Gastroesophageal sphincter (tissue), 4 donors: ENCODE measurements around the gene TDRD9. TPM values are rescaled to one million over a fixed set of nuclear protein-coding genes. Genes with fewer than 3 reads are reported as not detected.
"Not testable (repeated sequence)": the region's sequence is repeated elsewhere in the genome, so short reads cannot be mapped to it uniquely, and the experiment has no call there.

Experiments
- ATAC-seq: fragments of 150-250 bp; one replicate; pipeline ENCODE4 v1.9.1; 2016; ENCODE audit warnings: mild to moderate bottlenecking, moderate library complexity
- H3K27ac ChIP-seq, 4 donors: fragments of 200-600 bp; sonication (generic) in 3 of 4; 1 replicate in 3 of 4; 2 replicates in 1 of 4; pipeline ENCODE4 v1.5.1; 2016 to 2019
- H3K27me3 ChIP-seq: fragments of 200-600 bp; sonication (generic); one replicate; pipeline ENCODE4 v1.5.1; 2019
- H3K36me3 ChIP-seq, 2 donors: fragments of 200-600 bp; sonication (generic); one replicate each; pipeline ENCODE4 v1.5.1; 2019; ENCODE audit warnings: control low read depth in 1 of 2
- H3K4me1 ChIP-seq, 3 donors: fragments of 200-600 bp; sonication (generic); 1 replicate in 2 of 3; 2 replicates in 1 of 3; pipeline ENCODE4 v1.5.1; 2016 to 2019; ENCODE audit warnings: control low read depth in 2 of 3
- H3K4me3 ChIP-seq, 2 donors: fragments of 200-600 bp; sonication (generic); one replicate each; pipeline ENCODE4 v1.5.1; 2019; ENCODE audit warnings: mild to moderate bottlenecking in 1 of 2, moderate library complexity in 1 of 2
- H3K9me3 ChIP-seq, 3 donors: fragments of 200-600 bp; sonication (generic); one replicate each; pipeline ENCODE4 v1.5.1; 2017 to 2019; ENCODE audit warnings: control low read depth in 2 of 3
- CTCF ChIP-seq, 4 experiments: fragments of 200-600 bp in 2 of 4; fragments of 450-650 bp in 2 of 4; sonication (generic) in 1 of 4; IDR thresholded peaks; one replicate each; pipeline ENCODE4 v1.5.1; 2017 to 2019; ENCODE audit warnings: antibody characterized with exemption in 4 of 4, mild to moderate bottlenecking in 2 of 4, moderate library complexity in 2 of 4
- EP300 ChIP-seq: sonication (generic); formaldehyde crosslinking; IDR thresholded peaks from one replicate; pipeline ENCODE4 v1.6.1; 2017; ENCODE audit warnings: antibody characterized with exemption, mild to moderate bottlenecking
- POLR2A ChIP-seq, 2 donors: fragments of 450-650 bp; IDR thresholded peaks; one replicate each; pipeline ENCODE4 v1.6.1; 2017; ENCODE audit warnings: antibody characterized with exemption in 2 of 2, mild to moderate bottlenecking in 2 of 2, moderate library complexity in 1 of 2
- POLR2AphosphoS5 ChIP-seq: sonication (generic); formaldehyde crosslinking; IDR thresholded peaks from one replicate; pipeline ENCODE4 v1.6.1; 2017; ENCODE audit warnings: antibody characterized with exemption
- WGBS, 2 donors: methylation state at CpG; one replicate each; pipeline ENCODE4 v1.1.5; 2018; ENCODE audit warnings: low coverage in 1 of 2; 5-methylcytosine and 5-hydroxymethylcytosine counted together
- total RNA-seq, 4 donors: library from RNA; depleted of rRNA; stranded (reverse); fragments of >200 nt; gene quantifications; one replicate each; pipeline ENCODE4 v1.1.0, GENCODE V29; 2016

Gene TDRD9
- total RNA-seq, 4 donors from 2014 or later = 1.6 to 5.4 (median 2.3) TPM

GRCh38 chr14:103966631-103967030 lies 38.4 kb downstream of the TDRD9 start:
- TF ChIP-seq CTCF (IDR thresholded peaks at IDR 0.05) (no peak), POLR2AphosphoS5 (no peak), POLR2A (IDR thresholded peaks at IDR 0.05) (no peak), EP300 (no peak)
- ATAC-seq = no peak
- Histone ChIP-seq H3K4me3 (no peak overlapping the region), H3K27me3 (peaks cover 14% of the 10 kb centered on the region), H3K4me1 (no peaks in the 10 kb centered on the region), H3K36me3 (no peaks in the 10 kb centered on the region), H3K9me3 (no peaks in the 10 kb centered on the region), H3K27ac (no peak overlapping the region)

GRCh38 chr14:103969961-103970360 lies 41.7 kb downstream of the TDRD9 start:
- no peak for ATAC-seq
- WGBS, 2 donors = 73% methylated on average over 2 of the region's 4 CpGs; no CpG with 5 or more reads in 1 of the 2 donors

GRCh38 chr14:103973354-103973753 lies 45.1 kb downstream of the TDRD9 start:
- ATAC-seq = no peak
- WGBS, 2 donors = 23% methylated on average over 2 of the region's 4 CpGs; no CpG with 5 or more reads in 1 of the 2 donors

More at GRCh38 chr14:103969961-103970360, 41.7 kb downstream of the TDRD9 start:
- Histone ChIP-seq H3K27me3 (peaks cover 14% of the 10 kb centered on the region), H3K4me1 (no peaks in the 10 kb centered on the region), H3K9me3 (no peaks in the 10 kb centered on the region), H3K4me3 (no peak overlapping the region), H3K36me3 (no peaks in the 10 kb centered on the region), H3K27ac (no peak overlapping the region)
- TF ChIP-seq EP300 (no peak), POLR2AphosphoS5 (no peak), POLR2A (IDR thresholded peaks at IDR 0.05) (no peak), CTCF (IDR thresholded peaks at IDR 0.05) (no peak)

GRCh38 chr14:103974575-103974974 lies 46.3 kb downstream of the TDRD9 start:
- H3K27me3 ChIP-seq = peaks cover 9% of the 10 kb centered on the region
- H3K9me3 ChIP-seq = no peaks in the 10 kb centered on the region
- no peak overlapping the region for H3K4me3 ChIP-seq
- TF ChIP-seq POLR2A (IDR thresholded peaks at IDR 0.05) (no peak), CTCF (IDR thresholded peaks at IDR 0.05) (no peak), EP300 (no peak), POLR2AphosphoS5 (no peak)
- WGBS, 2 donors = 74% methylated on average over 2 of the region's 2 CpGs; no CpG with 5 or more reads in 1 of the 2 donors
- H3K36me3 ChIP-seq = no peaks in the 10 kb centered on the region
- no peak overlapping the region for H3K27ac ChIP-seq
- no peak for ATAC-seq
- no peaks in the 10 kb centered on the region for H3K4me1 ChIP-seq

More at GRCh38 chr14:103973354-103973753, 45.1 kb downstream of the TDRD9 start:
- TF ChIP-seq POLR2AphosphoS5 (no peak), CTCF (IDR thresholded peaks at IDR 0.05) (no peak), EP300 (no peak), POLR2A (IDR thresholded peaks at IDR 0.05) (no peak)
- no peak overlapping the region for H3K4me3 ChIP-seq
- no peaks in the 10 kb centered on the region for H3K4me1 ChIP-seq
- no peaks in the 10 kb centered on the region for H3K36me3 ChIP-seq
- no peak overlapping the region for H3K27ac ChIP-seq
- no peaks in the 10 kb centered on the region for H3K9me3 ChIP-seq
- H3K27me3 ChIP-seq = peaks cover 9% of the 10 kb centered on the region

- 49 to 51% methylated on average over 11 of the region's 14 CpGs for WGBS, 2 donors
- not testable (repeated sequence) for H3K27ac ChIP-seq, H3K4me1 ChIP-seq, H3K27me3 ChIP-seq, H3K36me3 ChIP-seq, H3K4me3 ChIP-seq, ATAC-seq, H3K9me3 ChIP-seq
- TF ChIP-seq CTCF (IDR thresholded peaks at IDR 0.05) = peak; percentile 26 to 75 (median 64)
These were observed 52.5 kb downstream of the TDRD9 start for GRCh38 chr14:103980623-103981238.
